ENCODE measurements around the gene TBC1D8. TPM values are rescaled to one million over a fixed set of nuclear protein-coding genes. Genes with fewer than 3 reads are reported as not detected.

Gene TBC1D8
- total and polyA plus RNA-seq, 2 of the 13 experiments (the other 11 are each of a cell fraction or from before 2014, with no cell fraction given) = 45.1 to 95.4 TPM

GRCh38 chr2:101106453-101107181 lies 44.6 kb downstream of the TBC1D8 start (continued):
- peak; percentile 59 for TF ChIP-seq UBTF (CRISPR knock-in tag; IDR thresholded peaks at IDR 0.05)
- no peak for TF ChIP-seq REXO4 (CRISPR knock-in tag; IDR thresholded peaks at IDR 0.05; ENCODE audit: borderline replicate concordance)
- TF ChIP-seq ZNF331 (CRISPR knock-in tag; IDR thresholded peaks at IDR 0.05) = peak; percentile 96
- TF ChIP-seq ZNF10 (CRISPR knock-in tag; IDR thresholded peaks at IDR 0.05; ENCODE audit: borderline replicate concordance, low read depth) = no peak
- TF ChIP-seq ZNF543 (CRISPR knock-in tag; IDR thresholded peaks at IDR 0.05) = no peak
- TF ChIP-seq REPIN1 (CRISPR knock-in tag; IDR thresholded peaks at IDR 0.05; ENCODE audit: borderline replicate concordance, low read depth) = peak; percentile 84
- peak; percentile 99 for TF ChIP-seq MLX (CRISPR knock-in tag; IDR thresholded peaks at IDR 0.05)
- no peak for TF ChIP-seq RORA (CRISPR knock-in tag; IDR thresholded peaks at IDR 0.05)
- TF ChIP-seq ARNT (IDR thresholded peaks at IDR 0.05) = no peak
- TF ChIP-seq HNRNPUL1 (IDR thresholded peaks at IDR 0.05; ENCODE audit: low read depth, low read length) = no peak
- TF ChIP-seq ZFP37 (CRISPR knock-in tag; IDR thresholded peaks at IDR 0.05; ENCODE audit: borderline replicate concordance) = no peak
- no peak; the same call in 1 of the 2 replicates for TF ChIP-seq FLYWCH1 (CRISPR knock-in tag; IDR thresholded peaks at IDR 0.05)
- TF ChIP-seq ZNF547 (CRISPR knock-in tag; IDR thresholded peaks at IDR 0.05) = no peak
- TF ChIP-seq MXD4 (CRISPR knock-in tag; IDR thresholded peaks at IDR 0.05) = peak; percentile 92
- TF ChIP-seq RCOR2 (CRISPR knock-in tag; IDR thresholded peaks at IDR 0.05) = peak; percentile 98
- no peak for TF ChIP-seq NRL (CRISPR knock-in tag; IDR thresholded peaks at IDR 0.05; ENCODE audit: borderline replicate concordance)
- no peak for TF ChIP-seq SRSF1 (optimal IDR thresholded peaks at IDR 0.05; ENCODE audit: low read depth, low read length)
- TF ChIP-seq ZNF354B (CRISPR knock-in tag; IDR thresholded peaks at IDR 0.05) = no peak
- TF ChIP-seq ZEB1 (IDR thresholded peaks at IDR 0.05; ENCODE audit: insufficient replicate concordance, low read depth) = no peak
- no peak for TF ChIP-seq MAZ (IDR thresholded peaks at IDR 0.05; ENCODE audit: borderline replicate concordance, low read depth, low read length)
- TF ChIP-seq MAZ (CRISPR knock-in tag; IDR thresholded peaks at IDR 0.05; ENCODE audit: low read depth) = 0 out of 2 replicates have a peak, but pooled peaks have one; percentile 9
- no peak for TF ChIP-seq ZNF207 (IDR thresholded peaks at IDR 0.05; ENCODE audit: borderline replicate concordance)

All from HepG2 (cell line).